Measurements from ENCODE around the gene ERBIN.
A peak's percentile ranks its signal among the peaks of the same experiment; 100 is the strongest.
"Not testable (repeated sequence)": the region's sequence is repeated elsewhere in the genome, so short reads cannot be mapped to it uniquely, and the experiment has no call there.

ERBIN gene

GRCh38 chr5:65969539-65970393 is 43.4 kb downstream of the ERBIN start:
- no peak for DNase-seq

DNA sequence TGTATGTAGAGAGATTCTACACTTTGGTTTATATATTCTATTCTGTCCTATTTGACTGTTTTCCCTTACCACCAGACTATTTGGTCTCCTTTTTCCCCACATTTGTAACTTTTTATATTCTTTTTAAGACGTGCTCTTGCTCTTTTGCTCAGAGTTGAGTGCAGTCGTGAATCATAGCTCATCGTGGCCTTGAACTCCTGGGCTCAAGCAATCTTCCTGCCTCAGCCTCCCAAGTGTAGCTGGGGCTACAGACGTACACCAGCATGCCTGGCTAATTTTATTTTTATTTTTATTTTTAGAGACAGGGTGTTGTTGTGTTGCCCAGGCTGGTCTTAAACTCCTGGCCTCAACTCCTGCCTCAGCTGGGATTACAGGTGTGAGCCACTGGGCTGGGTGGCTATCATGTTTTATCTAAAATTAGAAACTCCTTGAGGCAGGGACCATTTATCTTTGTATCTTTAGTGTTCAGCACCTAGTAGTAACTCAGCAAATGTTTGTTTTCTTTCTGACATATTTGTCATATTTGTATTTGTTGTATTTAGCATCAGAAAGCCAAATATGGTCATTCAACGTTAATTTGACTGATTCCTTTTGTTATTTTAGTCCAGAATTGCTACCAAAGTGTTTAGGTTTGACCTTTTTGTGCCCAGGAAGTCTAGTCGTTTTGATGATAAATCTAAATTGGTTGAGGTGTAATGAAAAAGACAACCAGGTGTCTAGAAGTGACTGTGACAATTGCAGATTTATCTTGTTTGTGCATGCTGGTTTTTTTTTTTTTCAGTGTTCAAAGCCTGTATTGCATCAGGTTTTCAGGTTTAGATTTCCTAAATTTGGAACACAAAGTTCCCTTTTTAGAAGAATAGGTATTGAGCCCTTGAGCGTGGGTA is 44.3 kb downstream of the ERBIN start:
- DNase-seq = no peak

DNA sequence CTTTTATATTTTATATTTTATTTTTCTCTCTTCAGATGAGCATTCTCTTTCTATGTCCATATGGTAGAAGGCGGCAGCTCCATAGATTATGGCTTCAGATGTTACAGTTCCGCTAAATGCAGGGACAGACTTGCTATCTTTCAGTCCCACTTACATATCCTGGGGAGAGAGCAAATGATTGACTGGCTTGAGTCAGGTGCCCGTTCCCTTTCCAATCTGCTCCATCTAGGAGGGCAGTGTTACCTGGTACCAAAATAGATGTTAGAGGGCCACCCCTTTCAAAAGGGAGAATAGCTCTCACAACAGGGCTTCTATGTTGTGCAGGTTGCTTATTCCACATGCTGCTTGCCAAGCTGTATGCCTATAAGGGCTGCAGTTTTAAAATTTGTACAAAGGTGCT is 45.3 kb downstream of the ERBIN start:
- DNase-seq = no peak

- not testable (repeated sequence) for DNase-seq
These were observed 46.5 kb downstream of the ERBIN start for GRCh38 chr5:65972896-65973295.

DNA sequence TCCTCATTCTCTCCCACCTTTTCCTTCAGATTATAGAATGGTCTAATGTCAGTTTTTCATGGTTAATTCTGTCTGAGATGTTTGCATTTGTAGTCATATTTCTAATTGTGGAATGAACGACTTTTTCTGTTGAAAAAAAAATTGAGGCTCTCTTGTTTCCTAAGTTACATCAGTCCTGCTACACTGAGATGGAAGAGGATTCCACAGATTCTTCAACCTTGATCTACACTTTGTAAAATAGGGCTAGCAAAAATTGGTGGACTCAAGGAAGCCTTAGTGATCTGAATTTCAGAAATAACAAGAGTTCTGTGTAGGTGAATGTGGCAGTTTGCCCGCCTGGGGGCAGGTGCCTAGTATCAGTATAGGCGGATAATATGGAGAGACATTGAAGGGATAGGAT is 51.9 kb downstream of the ERBIN start:
- no peak for DNase-seq

- DNase-seq = no peak
These were observed 55.2 kb downstream of the ERBIN start for GRCh38 chr5:65981548-65981947.

DNA sequence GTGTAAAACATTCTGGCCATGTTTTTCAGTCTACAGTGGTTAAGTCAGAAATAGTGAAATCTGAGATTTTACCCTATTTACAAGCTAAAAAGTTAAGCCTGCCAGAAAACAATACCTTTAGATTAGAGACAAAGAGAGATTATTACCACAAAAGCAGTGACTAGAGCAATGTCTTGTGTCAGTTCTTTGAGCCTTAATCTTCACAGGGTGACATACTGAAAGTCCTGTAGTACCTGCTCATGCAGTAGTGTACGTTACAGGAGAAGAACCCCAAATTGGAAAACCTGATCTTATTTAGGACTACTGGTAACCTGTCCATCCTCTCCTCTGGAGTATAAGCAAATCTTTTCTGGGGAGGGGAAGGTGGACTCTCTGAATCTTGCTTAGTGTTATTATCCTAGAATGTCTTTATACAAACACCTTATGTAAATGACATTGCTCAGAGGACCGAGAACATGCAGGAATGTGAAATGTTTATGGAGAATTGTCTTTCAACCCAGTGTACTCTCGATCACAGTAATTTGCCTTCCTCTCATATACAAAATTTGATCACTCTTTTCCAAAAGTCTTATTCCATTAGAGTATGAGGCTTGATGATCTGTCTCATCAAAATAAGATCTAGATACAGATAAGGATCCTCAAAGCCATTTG is 55.7 kb downstream of the ERBIN start:
- DNase-seq = no peak

GRCh38 chr5:65982635-65983034 is 56.3 kb downstream of the ERBIN start:
- DNase-seq = no peak

GRCh38 chr5:65984098-65984885 is 57.9 kb downstream of the ERBIN start:
- no peak for DNase-seq

DNA sequence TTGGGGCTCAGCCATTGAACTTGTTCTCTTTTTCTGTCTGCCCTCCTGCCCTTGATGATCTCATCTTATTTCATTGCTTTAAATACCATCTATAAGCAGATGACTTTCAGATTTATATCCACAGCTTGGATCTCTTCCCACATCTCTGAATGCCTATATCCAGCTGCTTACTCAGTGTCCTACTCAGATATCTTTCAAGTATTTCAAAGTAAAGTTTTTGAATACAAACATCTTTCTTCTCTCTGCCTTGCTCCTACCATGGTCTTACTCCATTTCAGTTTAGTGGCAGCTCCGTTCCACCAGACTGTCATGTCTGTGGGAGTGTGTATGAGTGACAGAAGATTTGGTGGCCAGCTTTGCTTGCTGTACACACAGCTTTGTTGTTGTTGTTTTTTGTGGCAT is 59.7 kb downstream of the ERBIN start:
- no peak for DNase-seq

- DNase-seq = no peak
These were observed 60.4 kb downstream of the ERBIN start for GRCh38 chr5:65986796-65987195.

- no peak for DNase-seq
These were observed 61.6 kb downstream of the ERBIN start for GRCh38 chr5:65987982-65988381.

GRCh38 chr5:65989158-65989557 is 62.8 kb downstream of the ERBIN start:
- DNase-seq = no peak

DNA sequence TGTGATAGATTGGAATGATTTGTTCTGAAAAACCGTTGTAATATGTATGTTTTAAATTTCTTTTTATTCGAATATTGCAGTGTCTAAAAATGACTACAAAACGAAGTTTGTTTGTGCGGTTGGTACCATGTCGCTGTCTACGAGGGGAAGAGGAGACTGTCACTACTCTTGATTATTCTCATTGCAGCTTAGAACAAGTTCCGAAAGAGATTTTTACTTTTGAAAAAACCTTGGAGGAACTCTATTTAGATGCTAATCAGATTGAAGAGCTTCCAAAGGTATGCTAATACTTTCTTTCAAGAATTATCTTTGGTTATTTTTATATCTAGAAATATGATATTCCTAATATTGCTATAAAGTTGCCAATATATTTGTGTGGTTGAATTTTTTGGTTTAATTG is 66.3 kb downstream of the ERBIN start:
- no peak for DNase-seq

- DNase-seq = no peak
These were observed 67.9 kb downstream of the ERBIN start for GRCh38 chr5:65994117-65994786.

DNA sequence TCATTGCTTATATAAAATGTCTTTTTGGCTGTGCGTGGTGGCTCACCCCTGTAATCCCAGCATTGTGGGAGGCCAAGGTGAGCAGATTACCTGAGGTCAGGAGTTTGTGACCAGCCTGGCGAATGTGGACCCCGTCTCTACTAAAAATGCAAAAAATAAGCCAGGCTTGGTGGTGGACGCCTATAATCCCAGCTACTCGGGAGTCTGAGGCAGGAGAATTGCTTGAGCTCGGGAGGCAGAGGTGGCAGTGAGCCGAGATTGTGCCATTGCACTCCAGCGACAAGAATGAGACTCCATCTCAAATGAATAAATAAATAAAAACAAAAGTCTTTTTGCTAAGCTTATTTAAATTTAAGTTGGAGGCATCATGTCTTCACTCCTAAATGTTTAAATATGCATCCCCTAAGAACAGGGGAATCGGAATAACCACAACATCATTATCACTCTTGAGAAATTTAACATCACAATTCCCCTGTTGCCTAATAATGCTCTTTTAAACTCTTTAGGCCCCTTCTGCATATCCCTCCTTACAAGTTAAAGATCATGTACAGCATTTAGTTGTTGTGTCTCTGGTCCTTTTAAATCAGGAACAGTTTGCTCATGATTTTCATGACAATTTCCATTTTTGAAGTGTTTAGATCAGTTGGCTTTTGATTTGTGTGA is 72.8 kb downstream of the ERBIN start:
- DNase-seq = no peak

DNA sequence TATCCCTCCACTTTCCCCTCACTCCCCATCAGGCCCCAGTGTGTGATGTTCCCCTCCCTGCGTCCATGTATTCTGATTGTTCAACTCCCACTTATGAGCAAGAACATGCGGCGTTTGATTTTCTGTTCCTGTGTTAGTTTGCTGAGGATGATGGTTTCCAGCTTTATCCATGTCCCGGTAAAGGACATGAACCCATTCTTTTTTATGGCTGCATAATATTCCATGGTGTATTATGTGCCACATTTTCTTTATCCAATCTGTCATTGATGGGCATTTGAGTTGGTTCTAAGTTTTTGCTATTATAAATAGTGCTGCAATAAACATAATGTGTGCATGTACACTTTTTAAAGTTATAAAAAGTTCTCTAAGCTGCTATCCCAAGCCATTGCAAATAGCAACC is 75.6 kb downstream of the ERBIN start:
- DNase-seq = no peak

DNA sequence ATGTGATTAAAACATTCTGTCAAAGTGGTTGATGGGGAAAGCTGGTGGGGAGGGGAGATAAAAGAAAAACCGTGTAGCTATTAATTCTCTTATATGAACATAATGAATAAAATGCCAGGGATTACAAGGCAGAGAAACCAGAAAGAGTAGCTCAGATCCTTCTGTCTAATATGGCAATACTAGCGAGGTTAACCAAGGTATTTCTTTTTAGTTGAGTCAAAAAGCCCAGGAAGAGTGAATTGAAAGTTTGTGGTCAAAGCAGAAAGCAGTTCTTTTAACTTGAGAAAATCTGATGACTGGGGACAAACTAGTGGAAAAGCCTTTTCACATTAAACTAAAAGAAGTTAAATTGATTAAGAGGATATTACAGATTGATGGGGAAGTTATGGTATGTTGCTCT is 76.0 kb downstream of the ERBIN start:
- DNase-seq = peak; percentile 66

- no peak for DNase-seq
These were observed 77.8 kb downstream of the ERBIN start for GRCh38 chr5:66004216-66004615.

GRCh38 chr5:66009277-66009676 is 82.9 kb downstream of the ERBIN start:
- no peak for DNase-seq

- peak; percentile 37 for DNase-seq
These were observed 84.1 kb downstream of the ERBIN start for GRCh38 chr5:66010476-66010875.

GRCh38 chr5:66012271-66012670 is 85.9 kb downstream of the ERBIN start:
- DNase-seq = no peak
